GM19099 (cell line): ENCODE measurements around the gene MLPH.

ENCODE experiments used
- POLR2A ChIP-seq: IDR thresholded peaks from 3 replicates; pipeline ENCODE4 v1.6.1; 2011; ENCODE audit warnings: low read depth; ENCODE audit not compliant: insufficient read length; ENCODE audit errors: extremely low read depth

The MLPH gene

GRCh38 chr2:237486819-237487448, at the start of gene MLPH:
TSS of gene MLPH (plus strand) at chr2:237487251. CDS start at chr2:237493427, 6,176 bp downstream.
- no peak for TF ChIP-seq POLR2A

GRCh38 chr2:237437566-237437965, 49.5 kb upstream of the MLPH start:
- no peak for TF ChIP-seq POLR2A

GRCh38 chr2:237438080-237438940, 48.7 kb upstream of the MLPH start:
- TF ChIP-seq POLR2A = no peak

GRCh38 chr2:237440819-237441281, 46.2 kb upstream of the MLPH start:
- no peak for TF ChIP-seq POLR2A

- TF ChIP-seq POLR2A = no peak
These were observed 45.3 kb upstream of the MLPH start for GRCh38 chr2:237441605-237442274.

GRCh38 chr2:237444071-237444470, 43.0 kb upstream of the MLPH start:
- no peak for TF ChIP-seq POLR2A

GRCh38 chr2:237445611-237446337, 41.3 kb upstream of the MLPH start:
- no peak for TF ChIP-seq POLR2A

- TF ChIP-seq POLR2A = no peak
These were observed 40.7 kb upstream of the MLPH start for GRCh38 chr2:237446338-237446665.

GRCh38 chr2:237447496-237447895, 39.6 kb upstream of the MLPH start:
- no peak for TF ChIP-seq POLR2A

GRCh38 chr2:237448171-237448570, 38.9 kb upstream of the MLPH start:
- TF ChIP-seq POLR2A = no peak

- no peak for TF ChIP-seq POLR2A
These were observed 38.4 kb upstream of the MLPH start for GRCh38 chr2:237448626-237449025.

- TF ChIP-seq POLR2A = no peak
These were observed 37.7 kb upstream of the MLPH start for GRCh38 chr2:237449193-237449881.

- no peak for TF ChIP-seq POLR2A
These were observed 36.9 kb upstream of the MLPH start for GRCh38 chr2:237450108-237450507.

- TF ChIP-seq POLR2A = no peak
These were observed 36.5 kb upstream of the MLPH start for GRCh38 chr2:237450583-237450982.
